Activated T-helper 17 cell treated with anti-CD3 and anti-CD28 coated beads, Interleukin-2, amount 50 U/mL, for 72 hours (primary cell): Measurements from ENCODE around the gene DRG2. TPM values are rescaled to one million over a fixed set of nuclear protein-coding genes. Genes with fewer than 3 reads are reported as not detected.

Experiments
- ATAC-seq: fragments of 150-1000 bp; cut with Tn5 transposase; replicated peaks from 2 replicates; pipeline ENCODE4 v1.10.0; 2021; ENCODE audit warnings: mild to moderate bottlenecking, moderate library complexity
- H3K27ac Mint-ChIP-seq: one replicate; pipeline ENCODE4 v1.8.0; 2022; ENCODE audit warnings: mixed read lengths
- H3K27me3 Mint-ChIP-seq: one replicate; pipeline ENCODE4 v1.8.0; 2022; ENCODE audit warnings: mixed read lengths
- H3K36me3 Mint-ChIP-seq: one replicate; pipeline ENCODE4 v1.8.0; 2022; ENCODE audit warnings: low read depth, mild to moderate bottlenecking, mixed read lengths
- H3K4me1 Mint-ChIP-seq: one replicate; pipeline ENCODE4 v1.8.0; 2022; ENCODE audit warnings: mixed read lengths
- H3K4me3 Mint-ChIP-seq: one replicate; pipeline ENCODE4 v1.8.0; 2022; ENCODE audit warnings: mild to moderate bottlenecking, mixed read lengths
- H3K9me3 Mint-ChIP-seq: one replicate; pipeline ENCODE4 v1.8.0; 2022; ENCODE audit warnings: mixed read lengths
- total RNA-seq, 2 donors: library from RNA; stranded (reverse); gene quantifications; one replicate each; pipeline ENCODE4 v1.2.3, GENCODE V29; 2022

DRG2 gene
- total RNA-seq, 2 donors from 2014 or later, result 33.8 to 64.7 TPM

DNA sequence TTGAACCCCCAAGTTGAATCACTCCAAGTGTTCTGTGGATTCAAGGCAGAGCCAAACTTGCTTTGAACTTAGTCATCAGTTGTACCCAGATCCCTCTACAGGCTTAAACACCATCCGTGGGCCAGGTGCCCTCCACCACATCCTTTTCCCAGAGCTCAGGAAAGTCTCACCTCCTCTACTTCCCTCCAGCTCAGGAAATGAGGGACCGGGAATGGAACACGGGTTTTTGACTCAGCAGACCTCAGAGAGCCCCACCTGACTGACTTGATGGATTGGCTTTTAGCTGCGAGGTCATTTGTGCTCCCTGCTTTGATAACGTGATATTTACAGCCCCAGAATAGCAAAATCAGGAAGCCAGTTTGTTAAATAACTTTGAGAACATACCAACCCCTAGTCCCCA lies 28.5 kb upstream of the DRG2 start:
- no peaks in the 10 kb centered on the region for H3K4me1 Mint-ChIP-seq
- H3K27ac Mint-ChIP-seq, result no peak overlapping the region
- no peaks in the 10 kb centered on the region for H3K9me3 Mint-ChIP-seq

DNA sequence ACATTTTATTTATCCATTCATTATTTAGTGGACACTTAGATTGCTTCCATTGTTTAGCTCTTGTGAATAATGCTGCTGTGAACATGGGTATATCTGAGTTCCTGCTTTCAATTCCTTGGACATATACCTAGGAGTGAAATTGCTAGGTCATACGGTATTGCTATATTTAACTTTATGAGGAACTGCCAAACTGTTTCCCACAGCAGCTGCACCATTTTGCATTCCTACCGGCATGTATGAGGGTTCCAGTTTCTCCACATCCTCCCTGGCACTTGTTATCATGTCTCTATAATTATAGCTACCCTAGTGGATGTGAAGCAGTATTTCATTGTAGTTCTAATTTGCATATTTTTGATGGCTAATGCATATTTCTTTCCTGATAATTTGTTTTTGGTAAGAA lies 23.7 kb upstream of the DRG2 start:
- H3K27me3 Mint-ChIP-seq, result no peaks in the 10 kb centered on the region
- H3K4me3 Mint-ChIP-seq, result no peak overlapping the region
- H3K9me3 Mint-ChIP-seq, result no peaks in the 10 kb centered on the region
- H3K4me1 Mint-ChIP-seq, result no peaks in the 10 kb centered on the region
- ATAC-seq, result no peak
- peaks cover 73% of the 10 kb centered on the region for H3K36me3 Mint-ChIP-seq
- H3K27ac Mint-ChIP-seq, result no peak overlapping the region

More for the DNA sequence above, 28.5 kb upstream of the DRG2 start:
- no peak for ATAC-seq
- Mint-ChIP-seq H3K36me3 (peaks cover 92% of the 10 kb centered on the region), H3K4me3 (no peak overlapping the region), H3K27me3 (no peaks in the 10 kb centered on the region)

- Mint-ChIP-seq H3K4me3 (no peak overlapping the region), H3K4me1 (no peaks in the 10 kb centered on the region), H3K36me3 (peaks cover 61% of the 10 kb centered on the region), H3K27ac (no peak overlapping the region), H3K27me3 (no peaks in the 10 kb centered on the region), H3K9me3 (no peaks in the 10 kb centered on the region)
- no peak for ATAC-seq
Observed at GRCh38 chr17:18065546-18065945, 22.2 kb upstream of the DRG2 start.

DNA sequence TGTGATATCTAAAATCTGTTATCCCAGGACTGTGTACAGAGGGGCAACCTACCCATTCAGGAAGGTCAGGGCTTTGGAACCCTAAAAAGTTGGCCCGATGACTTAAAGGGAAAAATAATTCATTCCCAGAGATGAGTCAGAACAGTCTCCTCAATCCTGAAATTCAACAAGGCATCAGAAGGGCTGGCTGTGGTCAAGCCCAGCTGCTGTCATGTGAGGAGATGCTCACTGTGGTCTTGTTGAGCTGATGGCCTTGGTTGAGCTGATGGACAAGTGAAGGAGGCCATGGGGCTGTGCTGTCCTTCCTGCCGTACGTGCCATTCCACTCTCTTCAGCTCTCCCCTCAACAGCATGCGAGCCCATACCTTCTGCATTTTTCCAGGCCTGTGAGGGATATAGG lies 20.9 kb upstream of the DRG2 start:
- Mint-ChIP-seq H3K4me3 (no peak overlapping the region), H3K4me1 (no peaks in the 10 kb centered on the region), H3K27ac (peak overlapping the region; percentile 54), H3K27me3 (no peaks in the 10 kb centered on the region), H3K36me3 (peaks cover 48% of the 10 kb centered on the region), H3K9me3 (no peaks in the 10 kb centered on the region)
- no peak for ATAC-seq

- H3K9me3 Mint-ChIP-seq, result no peaks in the 10 kb centered on the region
- peaks cover 28% of the 10 kb centered on the region for H3K36me3 Mint-ChIP-seq
- no peaks in the 10 kb centered on the region for H3K27me3 Mint-ChIP-seq
- no peak for ATAC-seq
- no peaks in the 10 kb centered on the region for H3K4me1 Mint-ChIP-seq
- no peak overlapping the region for H3K27ac Mint-ChIP-seq
- no peak overlapping the region for H3K4me3 Mint-ChIP-seq
Observed at GRCh38 chr17:18069101-18069500, 18.6 kb upstream of the DRG2 start.

DNA sequence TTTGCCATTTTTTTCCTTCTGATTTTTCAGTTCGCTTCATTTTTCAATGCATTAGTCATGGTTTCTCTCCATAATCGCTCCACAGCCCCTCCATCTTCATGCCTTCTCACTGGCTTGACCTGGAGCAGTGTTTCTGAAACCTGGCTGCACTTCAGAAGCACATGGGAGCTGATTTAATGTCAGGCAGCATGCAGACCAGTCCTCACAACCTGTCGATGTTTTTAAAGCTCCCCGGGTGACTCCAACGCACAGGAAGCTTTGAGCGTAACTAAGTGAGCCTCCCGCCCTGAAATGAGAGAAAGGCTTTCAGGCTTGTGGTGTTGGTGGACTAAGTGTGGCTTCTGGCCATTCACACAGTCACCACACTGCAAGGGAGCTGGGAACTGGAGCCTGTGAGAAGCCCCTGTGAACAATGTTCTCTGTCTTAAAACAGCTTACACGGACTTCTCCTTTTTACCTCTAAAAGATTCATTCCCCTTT lies 16.8 kb upstream of the DRG2 start:
- peaks cover 8% of the 10 kb centered on the region for H3K27me3 Mint-ChIP-seq
- no peaks in the 10 kb centered on the region for H3K9me3 Mint-ChIP-seq
- no peak overlapping the region for H3K4me3 Mint-ChIP-seq
- peak; percentile 21 for ATAC-seq
- peaks cover 10% of the 10 kb centered on the region for H3K36me3 Mint-ChIP-seq
- H3K27ac Mint-ChIP-seq, result no peak overlapping the region
- no peaks in the 10 kb centered on the region for H3K4me1 Mint-ChIP-seq

- no peak overlapping the region for H3K4me3 Mint-ChIP-seq
- ATAC-seq, result peak; percentile 38
- no peaks in the 10 kb centered on the region for H3K9me3 Mint-ChIP-seq
- no peaks in the 10 kb centered on the region for H3K4me1 Mint-ChIP-seq
- H3K27me3 Mint-ChIP-seq, result peaks cover 8% of the 10 kb centered on the region
- no peak overlapping the region for H3K27ac Mint-ChIP-seq
- H3K36me3 Mint-ChIP-seq, result peaks cover 1% of the 10 kb centered on the region
Observed at GRCh38 chr17:18071751-18072150, 16.0 kb upstream of the DRG2 start.

- H3K27me3 Mint-ChIP-seq, result peaks cover 12% of the 10 kb centered on the region
- no peaks in the 10 kb centered on the region for H3K9me3 Mint-ChIP-seq
- H3K27ac Mint-ChIP-seq, result no peak overlapping the region
- ATAC-seq, result no peak
- H3K4me1 Mint-ChIP-seq, result no peaks in the 10 kb centered on the region
- H3K36me3 Mint-ChIP-seq, result no peaks in the 10 kb centered on the region
- H3K4me3 Mint-ChIP-seq, result no peak overlapping the region
Observed at GRCh38 chr17:18074566-18075272, 13.0 kb upstream of the DRG2 start.

DNA sequence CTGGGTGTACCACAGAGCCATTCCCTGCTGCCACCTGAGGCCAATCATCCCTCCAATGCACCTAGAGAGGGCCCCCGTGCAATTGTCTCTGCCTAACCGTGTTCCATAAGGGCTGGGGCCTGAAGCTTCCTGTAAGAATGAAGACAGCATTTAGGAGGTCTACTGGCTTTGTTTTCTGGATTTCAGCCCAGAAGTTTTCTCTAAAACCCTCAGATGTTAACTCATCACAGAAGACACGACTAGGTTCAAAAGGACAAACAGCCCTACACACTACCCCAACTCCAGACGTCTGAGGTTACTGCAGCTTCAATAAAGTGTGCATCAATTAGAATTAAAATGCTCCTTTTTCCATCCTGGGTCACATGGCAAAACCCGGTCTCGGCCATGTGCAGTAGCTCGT lies 10.8 kb upstream of the DRG2 start:
- peaks cover 12% of the 10 kb centered on the region for H3K27me3 Mint-ChIP-seq
- ATAC-seq, result no peak
- H3K36me3 Mint-ChIP-seq, result no peaks in the 10 kb centered on the region
- H3K4me1 Mint-ChIP-seq, result no peaks in the 10 kb centered on the region
- no peak overlapping the region for H3K4me3 Mint-ChIP-seq
- H3K9me3 Mint-ChIP-seq, result no peaks in the 10 kb centered on the region
- no peak overlapping the region for H3K27ac Mint-ChIP-seq

DNA sequence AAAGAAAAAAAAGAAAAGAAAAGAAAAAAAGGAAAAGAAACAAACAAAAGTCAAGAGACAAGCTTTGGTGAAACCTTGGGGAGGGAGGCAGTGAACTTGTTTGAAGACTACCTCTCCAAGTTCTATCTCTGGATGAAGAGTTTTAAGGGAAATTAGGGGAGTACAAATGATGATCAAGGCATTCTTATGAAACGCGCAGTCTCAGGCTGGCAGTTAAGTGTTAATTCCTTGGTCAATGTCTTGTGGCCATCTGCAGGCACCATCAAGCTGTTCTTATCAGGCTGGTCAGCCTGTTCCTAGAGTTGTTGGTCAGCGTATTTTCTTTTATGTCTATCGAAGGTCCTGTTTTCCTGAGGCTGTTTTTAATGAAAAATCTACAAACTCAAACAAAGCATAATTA lies 8.2 kb upstream of the DRG2 start:
- Mint-ChIP-seq H3K4me1 (peaks cover 4% of the 10 kb centered on the region), H3K27me3 (peaks cover 10% of the 10 kb centered on the region), H3K27ac (no peak overlapping the region), H3K4me3 (no peak overlapping the region), H3K36me3 (no peaks in the 10 kb centered on the region), H3K9me3 (no peaks in the 10 kb centered on the region)
- no peak for ATAC-seq

GRCh38 chr17:18084256-18084655 lies 3.5 kb upstream of the DRG2 start:
- Mint-ChIP-seq H3K27ac (no peak overlapping the region), H3K4me3 (no peak overlapping the region), H3K36me3 (no peaks in the 10 kb centered on the region), H3K4me1 (peaks cover 11% of the 10 kb centered on the region), H3K27me3 (peaks cover under 1% of the 10 kb centered on the region), H3K9me3 (no peaks in the 10 kb centered on the region)
- ATAC-seq, result no peak

GRCh38 chr17:18089613-18090012 lies 1.9 kb downstream of the DRG2 start:
- H3K27ac Mint-ChIP-seq, result peak overlapping the region; percentile 96
- H3K27me3 Mint-ChIP-seq, result no peaks in the 10 kb centered on the region
- ATAC-seq, result no peak
- H3K4me1 Mint-ChIP-seq, result peaks cover 19% of the 10 kb centered on the region
- H3K9me3 Mint-ChIP-seq, result no peaks in the 10 kb centered on the region
- peak overlapping the region; percentile 94 for H3K4me3 Mint-ChIP-seq
- H3K36me3 Mint-ChIP-seq, result peaks cover 46% of the 10 kb centered on the region

- Mint-ChIP-seq H3K4me3 (no peak overlapping the region), H3K4me1 (peaks cover 22% of the 10 kb centered on the region), H3K27me3 (no peaks in the 10 kb centered on the region), H3K36me3 (peaks cover 85% of the 10 kb centered on the region), H3K9me3 (no peaks in the 10 kb centered on the region), H3K27ac (no peak overlapping the region)
- peak; percentile 23 for ATAC-seq
Observed at GRCh38 chr17:18093616-18094408, 6.1 kb downstream of the DRG2 start.

DNA sequence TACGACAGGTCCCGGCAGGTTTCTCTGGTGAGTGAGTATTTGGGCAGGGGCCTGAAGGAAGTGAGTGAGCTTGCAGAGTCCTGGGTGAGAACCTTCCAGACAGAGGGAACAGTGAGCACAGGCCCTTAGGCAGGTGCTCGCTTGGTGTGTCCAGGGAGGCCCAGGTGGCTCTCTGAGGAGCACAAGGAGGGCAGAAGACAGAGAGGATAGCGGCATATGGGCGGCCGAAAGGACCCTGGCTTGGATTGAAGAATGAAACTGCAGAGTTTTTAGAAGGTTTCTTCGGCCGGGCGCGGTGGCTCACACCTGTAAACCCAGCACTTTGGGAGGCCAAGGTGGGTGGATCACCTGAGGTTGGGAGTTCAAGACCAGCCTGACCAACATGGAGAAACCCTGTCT lies 6.7 kb downstream of the DRG2 start:
- Mint-ChIP-seq H3K9me3 (no peaks in the 10 kb centered on the region), H3K36me3 (peaks cover 90% of the 10 kb centered on the region), H3K27me3 (no peaks in the 10 kb centered on the region), H3K4me3 (no peak overlapping the region), H3K4me1 (peaks cover 19% of the 10 kb centered on the region), H3K27ac (no peak overlapping the region)
- ATAC-seq, result no peak

DNA sequence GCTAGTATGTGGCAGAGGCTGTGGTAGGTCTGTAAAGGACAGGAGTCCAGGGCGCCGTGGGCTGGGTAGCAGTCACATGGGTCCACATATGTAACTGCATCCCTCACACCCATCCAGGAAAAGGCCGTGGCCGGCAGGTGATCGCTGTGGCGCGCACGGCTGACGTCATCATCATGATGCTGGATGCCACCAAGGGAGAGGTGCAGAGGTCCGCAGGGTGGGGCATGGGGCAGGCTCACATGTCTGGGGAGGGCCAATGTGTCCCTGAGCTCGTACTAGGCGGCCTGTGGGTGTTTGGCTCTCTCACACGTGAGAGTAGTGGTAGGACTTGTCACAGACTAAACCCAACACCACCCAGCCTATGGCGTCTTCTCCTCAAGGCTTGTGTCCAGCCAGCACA lies 11.8 kb downstream of the DRG2 start:
- no peaks in the 10 kb centered on the region for H3K27me3 Mint-ChIP-seq
- no peak for ATAC-seq
- no peak overlapping the region for H3K4me3 Mint-ChIP-seq
- no peak overlapping the region for H3K27ac Mint-ChIP-seq
- H3K36me3 Mint-ChIP-seq, result peaks cover 54% of the 10 kb centered on the region
- no peaks in the 10 kb centered on the region for H3K9me3 Mint-ChIP-seq
- H3K4me1 Mint-ChIP-seq, result peaks cover 9% of the 10 kb centered on the region
